ENCODE results near the gene FBN1.

The FBN1 gene

DNA sequence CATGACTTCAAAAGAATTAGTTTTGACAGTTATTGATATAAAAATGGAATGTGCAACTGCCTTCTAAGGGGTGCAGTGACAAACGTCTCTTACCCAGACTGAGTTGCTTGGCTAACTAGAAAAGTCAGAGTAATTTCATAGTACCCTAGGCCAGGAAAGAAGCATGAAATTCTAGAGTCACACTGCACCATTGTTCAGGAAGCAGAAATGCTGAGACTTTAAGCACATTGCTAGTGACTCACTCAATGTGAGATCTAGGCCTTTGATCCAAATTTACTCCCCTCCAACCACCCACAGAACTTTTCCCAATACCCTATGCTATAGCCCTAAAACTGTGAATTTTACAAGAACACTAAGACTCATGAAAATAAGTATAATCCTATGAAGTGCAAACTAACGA, 203.5 kb downstream of the FBN1 start:
- Histone ChIP-seq H3K4me1 (ENCODE audit: insufficient read depth, poor library complexity, severe bottlenecking) (no peaks in the 10 kb centered on the region), H3K36me3 (ENCODE audit: low read depth) (peaks cover 11% of the 10 kb centered on the region), H3K27ac (ENCODE audit: poor library complexity, severe bottlenecking) (no peak overlapping the region), H3K9me3 (ENCODE audit: severe bottlenecking) (no peaks in the 10 kb centered on the region), H3K4me3 (ENCODE audit: severe bottlenecking) (no peak overlapping the region), H3K27me3 (ENCODE audit: insufficient read depth, poor library complexity, severe bottlenecking) (no peaks in the 10 kb centered on the region)
- DNase-seq (ENCODE audit: low spot score) (no peak), ATAC-seq (ENCODE audit: low read depth) (no peak)
- TF ChIP-seq, protein P1, sequence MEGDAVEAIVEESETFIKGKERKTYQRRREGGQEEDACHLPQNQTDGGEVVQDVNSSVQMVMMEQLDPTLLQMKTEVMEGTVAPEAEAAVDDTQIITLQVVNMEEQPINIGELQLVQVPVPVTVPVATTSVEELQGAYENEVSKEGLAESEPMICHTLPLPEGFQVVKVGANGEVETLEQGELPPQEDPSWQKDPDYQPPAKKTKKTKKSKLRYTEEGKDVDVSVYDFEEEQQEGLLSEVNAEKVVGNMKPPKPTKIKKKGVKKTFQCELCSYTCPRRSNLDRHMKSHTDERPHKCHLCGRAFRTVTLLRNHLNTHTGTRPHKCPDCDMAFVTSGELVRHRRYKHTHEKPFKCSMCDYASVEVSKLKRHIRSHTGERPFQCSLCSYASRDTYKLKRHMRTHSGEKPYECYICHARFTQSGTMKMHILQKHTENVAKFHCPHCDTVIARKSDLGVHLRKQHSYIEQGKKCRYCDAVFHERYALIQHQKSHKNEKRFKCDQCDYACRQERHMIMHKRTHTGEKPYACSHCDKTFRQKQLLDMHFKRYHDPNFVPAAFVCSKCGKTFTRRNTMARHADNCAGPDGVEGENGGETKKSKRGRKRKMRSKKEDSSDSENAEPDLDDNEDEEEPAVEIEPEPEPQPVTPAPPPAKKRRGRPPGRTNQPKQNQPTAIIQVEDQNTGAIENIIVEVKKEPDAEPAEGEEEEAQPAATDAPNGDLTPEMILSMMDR (IDR thresholded peaks at IDR 0.05; ENCODE audit: poor library complexity, severe bottlenecking): no peak

- H3K4me1 ChIP-seq (ENCODE audit: insufficient read depth, poor library complexity, severe bottlenecking): no peaks in the 10 kb centered on the region
- H3K27ac ChIP-seq (ENCODE audit: poor library complexity, severe bottlenecking): no peak overlapping the region
- H3K4me3 ChIP-seq (ENCODE audit: severe bottlenecking): no peak overlapping the region
- H3K27me3 ChIP-seq (ENCODE audit: insufficient read depth, poor library complexity, severe bottlenecking): no peaks in the 10 kb centered on the region
- DNase-seq (ENCODE audit: low spot score) (no peak), ATAC-seq (ENCODE audit: low read depth) (peak; percentile 41; the same call in 2 of the 3 replicates)
- peaks cover 13% of the 10 kb centered on the region for H3K36me3 ChIP-seq (ENCODE audit: low read depth)
- no peaks in the 10 kb centered on the region for H3K9me3 ChIP-seq (ENCODE audit: severe bottlenecking)
- TF ChIP-seq, protein P1 (IDR thresholded peaks at IDR 0.05; ENCODE audit: poor library complexity, severe bottlenecking): no peak
Measured at GRCh38 chr15:48440084-48440483, 205.4 kb downstream of the FBN1 start.

DNA sequence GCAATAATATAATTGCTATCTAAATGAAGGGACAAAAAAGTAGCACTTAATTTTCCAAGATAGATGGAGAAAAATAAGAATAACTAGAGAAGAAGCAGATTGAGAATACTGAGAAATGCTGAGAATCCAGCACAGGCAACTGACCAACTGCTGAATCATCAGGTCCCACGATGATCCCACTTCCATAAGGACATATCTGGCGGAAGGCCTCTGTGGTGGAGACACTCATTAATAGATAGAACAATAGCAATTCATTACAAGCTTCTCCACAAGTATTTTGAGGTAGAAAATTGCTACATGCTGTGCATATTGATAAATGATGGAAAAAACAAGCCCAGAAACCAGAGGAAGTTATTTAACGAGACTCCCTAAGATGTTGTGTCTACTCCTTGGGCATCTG, 208.3 kb downstream of the FBN1 start:
- ATAC-seq (ENCODE audit: low read depth): no peak
- H3K9me3 ChIP-seq (ENCODE audit: severe bottlenecking): no peaks in the 10 kb centered on the region
- no peak overlapping the region for H3K4me3 ChIP-seq (ENCODE audit: severe bottlenecking)
- H3K27me3 ChIP-seq (ENCODE audit: insufficient read depth, poor library complexity, severe bottlenecking): no peaks in the 10 kb centered on the region
- H3K36me3 ChIP-seq (ENCODE audit: low read depth): peaks cover 5% of the 10 kb centered on the region; the same call in 1 of the 2 replicates
- TF ChIP-seq, protein P1 (IDR thresholded peaks at IDR 0.05; ENCODE audit: poor library complexity, severe bottlenecking): no peak
- DNase-seq (ENCODE audit: low spot score): no peak
- no peaks in the 10 kb centered on the region for H3K4me1 ChIP-seq (ENCODE audit: insufficient read depth, poor library complexity, severe bottlenecking)
- H3K27ac ChIP-seq (ENCODE audit: poor library complexity, severe bottlenecking): no peak overlapping the region

DNA sequence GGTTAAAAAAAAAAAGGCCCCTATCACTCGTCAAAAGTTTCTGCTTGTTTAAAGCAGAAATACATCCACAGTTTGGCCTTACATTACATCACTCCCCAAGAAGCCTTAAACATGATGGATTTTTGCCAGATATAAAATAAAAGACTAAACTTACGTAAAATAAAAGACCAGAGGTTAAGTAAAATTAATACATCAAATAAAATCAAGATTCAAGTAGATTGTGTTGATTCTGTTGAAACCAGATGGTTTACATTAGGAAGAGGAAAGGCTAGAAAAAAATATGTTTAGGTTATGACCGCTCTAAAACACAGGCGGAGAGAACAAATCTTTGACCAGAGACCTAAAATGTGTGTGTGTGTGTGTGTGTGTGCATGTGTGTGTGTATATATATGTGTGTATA, 210.2 kb downstream of the FBN1 start:
- Histone ChIP-seq H3K27ac (ENCODE audit: poor library complexity, severe bottlenecking) (no peak overlapping the region), H3K4me3 (ENCODE audit: severe bottlenecking) (no peak overlapping the region), H3K36me3 (ENCODE audit: low read depth) (peaks cover 9% of the 10 kb centered on the region; the same call in 1 of the 2 replicates), H3K4me1 (ENCODE audit: insufficient read depth, poor library complexity, severe bottlenecking) (no peaks in the 10 kb centered on the region), H3K27me3 (ENCODE audit: insufficient read depth, poor library complexity, severe bottlenecking) (no peaks in the 10 kb centered on the region), H3K9me3 (ENCODE audit: severe bottlenecking) (no peaks in the 10 kb centered on the region)
- DNase-seq (ENCODE audit: low spot score): no peak
- TF ChIP-seq, protein P1 (IDR thresholded peaks at IDR 0.05; ENCODE audit: poor library complexity, severe bottlenecking): no peak
- ATAC-seq (ENCODE audit: low read depth): no peak

GRCh38 chr15:48433226-48433886, 212.2 kb downstream of the FBN1 start:
- peak; percentile 63; the same call in 1 of the 3 replicates for ATAC-seq (ENCODE audit: low read depth)
- Histone ChIP-seq H3K36me3 (ENCODE audit: low read depth) (peaks cover 14% of the 10 kb centered on the region), H3K27me3 (ENCODE audit: insufficient read depth, poor library complexity, severe bottlenecking) (no peaks in the 10 kb centered on the region), H3K27ac (ENCODE audit: poor library complexity, severe bottlenecking) (no peak overlapping the region), H3K4me1 (ENCODE audit: insufficient read depth, poor library complexity, severe bottlenecking) (no peaks in the 10 kb centered on the region), H3K9me3 (ENCODE audit: severe bottlenecking) (no peaks in the 10 kb centered on the region), H3K4me3 (ENCODE audit: severe bottlenecking) (no peak overlapping the region)
- DNase-seq (ENCODE audit: low spot score): no peak
- TF ChIP-seq, protein P1 (IDR thresholded peaks at IDR 0.05; ENCODE audit: poor library complexity, severe bottlenecking): no peak
